Tibial nerve (tissue), 4 donors: Measurements from ENCODE around the gene SLC25A21. TPM values are rescaled to one million over a fixed set of nuclear protein-coding genes. Genes with fewer than 3 reads are reported as not detected.

Experiments
- DNase-seq, 2 donors: peaks; one replicate each; pipeline ENCODE4 v3.0.0-alpha.2; 2019; ENCODE audit warnings: low spot score in 2 of 2
- H3K27ac ChIP-seq, 4 donors: fragments of 200-600 bp; sonication (generic) in 3 of 4; one replicate each; pipeline ENCODE4 v1.5.1; 2017 to 2019; ENCODE audit warnings: mild to moderate bottlenecking in 1 of 4
- H3K27me3 ChIP-seq, 2 donors: fragments of 200-600 bp; sonication (generic) in 1 of 2; one replicate each; pipeline versions ENCODE4 v1.5.1 to v1.6.0; 2017 to 2019
- H3K36me3 ChIP-seq, 3 donors: fragments of 200-600 bp; sonication (generic); one replicate each; pipeline ENCODE4 v1.5.1; 2018 to 2019
- H3K4me1 ChIP-seq, 4 donors: fragments of 200-600 bp; sonication (generic) in 3 of 4; one replicate each; pipeline ENCODE4 v1.5.1; 2017 to 2019
- H3K4me3 ChIP-seq, 4 donors: fragments of 200-600 bp; sonication (generic) in 3 of 4; one replicate each; pipeline ENCODE4 v1.5.1; 2017 to 2019; ENCODE audit warnings: mild to moderate bottlenecking in 1 of 4, moderate library complexity in 1 of 4
- H3K9me3 ChIP-seq, 4 donors: fragments of 200-600 bp; sonication (generic) in 3 of 4; one replicate each; pipeline ENCODE4 v1.5.1; 2017 to 2019
- EP300 ChIP-seq, 2 donors: sonication (generic); formaldehyde crosslinking; IDR thresholded peaks; one replicate each; pipeline ENCODE4 v1.6.1; 2017; ENCODE audit warnings: antibody characterized with exemption in 2 of 2, mild to moderate bottlenecking in 1 of 2
- POLR2A ChIP-seq, 2 donors: fragments of 450-650 bp; IDR thresholded peaks; one replicate each; pipeline ENCODE4 v1.6.1; 2017; ENCODE audit warnings: antibody characterized with exemption in 2 of 2, mild to moderate bottlenecking in 2 of 2, moderate library complexity in 2 of 2
- WGBS, 2 donors: methylation state at CpG; one replicate each; pipeline ENCODE4 v1.1.5; 2018; 5-methylcytosine and 5-hydroxymethylcytosine counted together
- total RNA-seq, 4 donors: library from RNA; depleted of rRNA; stranded (reverse); fragments of >200 nt; gene quantifications; one replicate each; pipeline ENCODE4 v1.1.0, GENCODE V29; 2016
- TF ChIP-seq, protein P1 (sequence below), 5 experiments: fragments of 200-600 bp in 3 of 5; fragments of 450-650 bp in 2 of 5; sonication (generic) in 3 of 5; IDR thresholded peaks; one replicate each; pipeline ENCODE4 v1.5.1; 2016 to 2019; ENCODE audit warnings: antibody characterized with exemption in 5 of 5, mild to moderate bottlenecking in 3 of 5, moderate library complexity in 2 of 5

The SLC25A21 gene
- total RNA-seq, 4 donors from 2014 or later: 0.30 to 0.98 (median 0.42) TPM; not detected in 1

DNA sequence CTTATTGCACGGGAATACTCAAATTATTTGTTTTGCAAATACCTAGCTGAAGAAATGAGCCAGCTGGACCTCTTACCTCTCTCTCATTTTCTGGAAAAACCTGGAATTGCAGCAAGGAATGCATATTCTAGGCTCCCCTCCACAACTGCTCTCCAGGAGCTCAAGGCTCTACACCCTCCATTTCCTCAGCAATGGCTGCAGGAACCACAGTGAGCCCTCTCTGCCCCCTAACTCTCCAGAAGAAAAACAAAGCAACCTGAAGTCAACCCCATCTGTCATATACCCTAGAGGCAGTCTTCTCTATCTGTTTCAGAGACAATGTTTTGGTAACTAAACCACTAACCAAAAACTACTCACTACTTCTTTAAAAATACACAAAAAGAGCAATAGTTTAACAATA lies 221.6 kb downstream of the SLC25A21 start:
- no peaks in the 10 kb centered on the region for H3K27me3 ChIP-seq
- TF ChIP-seq, protein P1, sequence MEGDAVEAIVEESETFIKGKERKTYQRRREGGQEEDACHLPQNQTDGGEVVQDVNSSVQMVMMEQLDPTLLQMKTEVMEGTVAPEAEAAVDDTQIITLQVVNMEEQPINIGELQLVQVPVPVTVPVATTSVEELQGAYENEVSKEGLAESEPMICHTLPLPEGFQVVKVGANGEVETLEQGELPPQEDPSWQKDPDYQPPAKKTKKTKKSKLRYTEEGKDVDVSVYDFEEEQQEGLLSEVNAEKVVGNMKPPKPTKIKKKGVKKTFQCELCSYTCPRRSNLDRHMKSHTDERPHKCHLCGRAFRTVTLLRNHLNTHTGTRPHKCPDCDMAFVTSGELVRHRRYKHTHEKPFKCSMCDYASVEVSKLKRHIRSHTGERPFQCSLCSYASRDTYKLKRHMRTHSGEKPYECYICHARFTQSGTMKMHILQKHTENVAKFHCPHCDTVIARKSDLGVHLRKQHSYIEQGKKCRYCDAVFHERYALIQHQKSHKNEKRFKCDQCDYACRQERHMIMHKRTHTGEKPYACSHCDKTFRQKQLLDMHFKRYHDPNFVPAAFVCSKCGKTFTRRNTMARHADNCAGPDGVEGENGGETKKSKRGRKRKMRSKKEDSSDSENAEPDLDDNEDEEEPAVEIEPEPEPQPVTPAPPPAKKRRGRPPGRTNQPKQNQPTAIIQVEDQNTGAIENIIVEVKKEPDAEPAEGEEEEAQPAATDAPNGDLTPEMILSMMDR (IDR thresholded peaks at IDR 0.05): no peak
- TF ChIP-seq POLR2A (IDR thresholded peaks at IDR 0.05) (no peak), EP300 (IDR thresholded peaks at IDR 0.05) (no peak)
- H3K4me1 ChIP-seq: no peaks in the 10 kb centered on the region
- no peaks in the 10 kb centered on the region for H3K9me3 ChIP-seq
- DNase-seq: no peak
- H3K36me3 ChIP-seq: no peaks in the 10 kb centered on the region
- no peak overlapping the region for H3K27ac ChIP-seq
- 79 to 89% methylated on average over 1 of the region's 1 CpG for WGBS, 2 donors
- H3K4me3 ChIP-seq: no peak overlapping the region

DNA sequence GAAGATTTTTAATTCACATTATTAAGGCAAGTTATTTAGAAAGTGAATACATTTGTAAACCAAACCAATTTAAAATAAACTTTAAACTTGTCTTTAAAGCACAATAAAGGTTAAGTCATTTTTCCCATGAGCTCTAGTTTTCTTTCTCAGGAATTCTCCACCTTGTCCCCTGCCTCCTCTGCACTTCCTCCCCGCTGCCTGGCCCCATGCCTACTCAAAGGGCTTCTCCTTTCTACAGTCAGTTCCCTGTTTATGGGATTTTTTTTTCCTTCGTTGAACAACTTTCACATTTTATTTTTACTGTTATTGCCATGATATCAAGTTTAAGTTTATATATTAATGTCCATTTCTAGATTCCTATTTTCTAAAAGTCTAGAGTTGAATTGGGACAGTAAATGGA lies 223.0 kb downstream of the SLC25A21 start:
- H3K27ac ChIP-seq: no peak overlapping the region
- DNase-seq: no peak
- H3K27me3 ChIP-seq: no peaks in the 10 kb centered on the region
- no peak overlapping the region for H3K4me3 ChIP-seq
- no peaks in the 10 kb centered on the region for H3K9me3 ChIP-seq
- no peaks in the 10 kb centered on the region for H3K4me1 ChIP-seq
- WGBS, 2 donors: 52 to 64% methylated on average over 2 of the region's 2 CpGs
- TF ChIP-seq, protein P1 (IDR thresholded peaks at IDR 0.05): no peak
- TF ChIP-seq EP300 (IDR thresholded peaks at IDR 0.05) (no peak), POLR2A (IDR thresholded peaks at IDR 0.05) (no peak)
- no peaks in the 10 kb centered on the region for H3K36me3 ChIP-seq

DNA sequence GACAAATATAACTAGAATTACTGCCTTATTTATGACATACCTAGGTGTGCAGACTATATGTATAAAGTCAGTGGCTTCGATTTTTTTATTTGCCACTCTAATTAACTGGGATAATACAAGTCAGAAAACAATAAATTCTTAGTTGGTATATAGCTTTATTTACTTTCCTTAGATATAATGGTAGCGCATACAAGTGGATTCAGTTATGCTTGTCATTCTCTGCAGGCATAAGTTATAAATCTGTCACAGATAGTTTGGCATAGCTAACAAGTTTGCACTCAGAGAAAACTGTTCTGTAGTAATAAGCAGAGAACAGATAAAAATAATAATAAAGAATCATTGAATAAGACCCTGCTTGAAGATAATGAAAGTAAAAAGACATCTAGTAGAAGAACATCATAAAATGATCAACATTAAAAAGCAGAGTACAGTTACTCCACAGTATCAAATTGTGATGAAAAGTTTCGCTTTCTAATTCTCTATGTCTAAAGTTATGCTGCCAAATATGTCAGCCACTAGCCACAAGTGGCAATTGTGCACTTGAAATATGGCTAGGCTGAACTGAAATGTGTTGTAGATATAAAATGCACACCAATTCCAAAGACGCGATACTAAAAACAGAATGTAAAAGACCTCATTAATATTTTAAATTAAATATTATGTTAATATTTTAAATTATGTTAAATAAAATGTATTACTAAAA lies 224.1 kb downstream of the SLC25A21 start:
- no peaks in the 10 kb centered on the region for H3K4me1 ChIP-seq
- no peaks in the 10 kb centered on the region for H3K9me3 ChIP-seq
- no peak for TF ChIP-seq EP300 (IDR thresholded peaks at IDR 0.05)
- H3K4me3 ChIP-seq: no peak overlapping the region
- 92 to 93% methylated on average over 5 of the region's 5 CpGs for WGBS, 2 donors
- no peak overlapping the region for H3K27ac ChIP-seq
- no peaks in the 10 kb centered on the region for H3K27me3 ChIP-seq
- H3K36me3 ChIP-seq: no peaks in the 10 kb centered on the region
- DNase-seq: no peak

DNA sequence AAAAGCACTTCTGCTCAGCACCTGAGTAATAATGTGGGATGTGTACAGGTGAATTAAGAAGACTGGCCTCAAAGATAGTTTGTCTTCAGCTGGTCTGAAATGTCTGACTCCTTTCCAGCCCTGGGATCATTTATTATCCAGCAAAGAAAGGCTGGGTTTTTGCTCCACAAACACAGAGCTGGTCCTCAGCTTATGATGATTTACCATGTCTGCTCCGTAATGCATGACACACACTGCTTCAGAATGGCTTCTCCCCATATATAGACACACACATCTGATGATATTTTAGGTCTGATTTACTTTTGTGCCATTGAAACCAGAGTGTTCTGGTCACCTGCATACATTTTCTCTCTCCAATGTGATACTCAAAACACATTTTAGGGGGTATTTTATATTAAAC lies 225.0 kb downstream of the SLC25A21 start:
- no peak overlapping the region for H3K4me3 ChIP-seq
- H3K4me1 ChIP-seq: no peaks in the 10 kb centered on the region
- 89 to 95% methylated on average over 1 of the region's 1 CpG for WGBS, 2 donors
- TF ChIP-seq EP300 (IDR thresholded peaks at IDR 0.05) (no peak), POLR2A (IDR thresholded peaks at IDR 0.05) (no peak)
- TF ChIP-seq, protein P1 (IDR thresholded peaks at IDR 0.05): no peak
- H3K9me3 ChIP-seq: no peaks in the 10 kb centered on the region
- H3K36me3 ChIP-seq: no peaks in the 10 kb centered on the region
- H3K27ac ChIP-seq: no peak overlapping the region
- DNase-seq: no peak
- no peaks in the 10 kb centered on the region for H3K27me3 ChIP-seq

DNA sequence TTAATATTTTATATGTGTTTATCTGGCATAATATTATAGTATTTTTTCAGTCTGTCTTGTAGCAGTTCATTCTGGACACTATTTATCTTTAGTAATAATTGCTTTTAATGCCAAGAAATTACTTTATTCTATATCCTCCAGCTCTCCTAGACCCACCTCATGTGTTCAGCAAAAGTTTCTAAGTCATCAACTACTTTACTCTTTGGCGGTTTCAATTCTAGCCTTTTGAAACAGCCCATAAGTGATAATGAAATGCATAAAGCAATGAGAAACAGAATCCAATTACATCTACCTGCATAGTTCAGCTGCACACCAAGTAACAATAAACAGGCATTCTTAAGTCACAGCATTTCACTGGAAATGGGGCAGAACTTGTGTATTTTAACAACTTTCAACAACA lies 225.5 kb downstream of the SLC25A21 start:
- H3K4me3 ChIP-seq: no peak overlapping the region
- DNase-seq: no peak
- no peaks in the 10 kb centered on the region for H3K36me3 ChIP-seq
- 91 to 98% methylated on average over 1 of the region's 1 CpG for WGBS, 2 donors
- no peaks in the 10 kb centered on the region for H3K9me3 ChIP-seq
- H3K4me1 ChIP-seq: peaks cover 0 to 3% (median 0%) of the 10 kb centered on the region in 4 donors
- H3K27ac ChIP-seq: no peak overlapping the region
- no peaks in the 10 kb centered on the region for H3K27me3 ChIP-seq
- no peak for TF ChIP-seq POLR2A (IDR thresholded peaks at IDR 0.05)

DNA sequence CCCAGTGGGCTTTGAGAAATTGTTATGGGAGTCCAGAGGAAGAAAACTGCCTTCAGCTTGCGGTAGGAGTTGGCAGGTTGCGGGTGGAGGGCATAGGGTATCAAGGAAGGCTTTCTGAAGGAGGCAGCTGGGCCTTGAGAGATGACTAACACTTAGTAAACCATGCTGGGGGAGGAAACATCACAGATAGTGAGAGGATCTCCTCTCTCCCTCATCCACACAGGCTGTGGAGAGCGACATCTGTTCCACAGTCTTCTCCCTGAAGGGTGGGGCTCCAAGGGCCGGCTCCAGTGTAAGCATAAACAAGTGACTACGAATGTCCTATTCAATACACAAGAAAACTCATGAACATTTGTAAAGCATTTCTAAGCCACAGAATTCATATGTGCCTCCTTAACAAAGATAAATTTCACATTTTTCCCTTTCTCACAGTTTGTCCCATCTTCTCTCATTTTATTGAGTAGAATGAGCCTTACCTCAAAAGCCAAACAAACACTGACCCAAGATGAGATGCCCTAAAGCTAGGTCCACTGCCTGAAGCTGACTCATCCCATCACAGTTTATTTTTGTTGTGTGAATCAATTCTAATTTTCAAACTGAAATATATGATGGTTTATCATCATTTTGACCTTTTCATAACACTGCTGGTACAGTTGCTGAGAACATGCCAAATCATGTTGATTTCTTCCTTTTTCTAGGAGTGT lies 227.9 kb downstream of the SLC25A21 start:
- Histone ChIP-seq H3K9me3 (no peaks in the 10 kb centered on the region), H3K4me3 (no peak overlapping the region), H3K27me3 (no peaks in the 10 kb centered on the region), H3K27ac (no peak overlapping the region), H3K4me1 (peaks cover 0 to 3% (median 0%) of the 10 kb centered on the region in 4 donors), H3K36me3 (no peaks in the 10 kb centered on the region)
- 78 to 83% methylated on average over 5 of the region's 5 CpGs for WGBS, 2 donors
- DNase-seq: no peak
- TF ChIP-seq, protein P1 (IDR thresholded peaks at IDR 0.05): no peak
- TF ChIP-seq POLR2A (IDR thresholded peaks at IDR 0.05): no peak
- TF ChIP-seq EP300 (IDR thresholded peaks at IDR 0.05): no peak
